HG03439 (cell line): Measurements from ENCODE around the gene PIK3R3.

Source experiments
- ATAC-seq: cut with Tn5 transposase; IDR thresholded peaks from one replicate; pipeline ENCODE4 v1.9.1; 2021; ENCODE audit warnings: mild to moderate bottlenecking, moderate library complexity; ENCODE audit not compliant: unreplicated experiment

Gene PIK3R3

GRCh38 chr1:46030876-46031660, 101.4 kb downstream of the PIK3R3 start:
- no peak for ATAC-seq

- no peak for ATAC-seq
Measured at GRCh38 chr1:46030074-46030870, 102.2 kb downstream of the PIK3R3 start.

GRCh38 chr1:46027788-46028573, 104.4 kb downstream of the PIK3R3 start:
- no peak for ATAC-seq

- ATAC-seq = no peak
Measured at GRCh38 chr1:46026531-46026930, 105.9 kb downstream of the PIK3R3 start.

GRCh38 chr1:46021046-46021996, 111.1 kb downstream of the PIK3R3 start:
- no peak for ATAC-seq

GRCh38 chr1:46020010-46020409, 112.4 kb downstream of the PIK3R3 start:
- ATAC-seq = no peak

- no peak for ATAC-seq
Measured at GRCh38 chr1:46019348-46019747, 113.1 kb downstream of the PIK3R3 start.

GRCh38 chr1:46017876-46018503, 114.4 kb downstream of the PIK3R3 start:
- ATAC-seq = no peak

- ATAC-seq = no peak
Measured at GRCh38 chr1:46013581-46013980, 118.8 kb downstream of the PIK3R3 start.

- no peak for ATAC-seq
Measured at GRCh38 chr1:46012236-46012635, 120.2 kb downstream of the PIK3R3 start.

GRCh38 chr1:46011121-46011695, 121.2 kb downstream of the PIK3R3 start:
- no peak for ATAC-seq

GRCh38 chr1:46010611-46011010, 121.8 kb downstream of the PIK3R3 start:
- no peak for ATAC-seq

- no peak for ATAC-seq
Measured at GRCh38 chr1:46008585-46008984, 123.8 kb downstream of the PIK3R3 start.

GRCh38 chr1:46005594-46005993, 126.8 kb downstream of the PIK3R3 start:
- no peak for ATAC-seq

- no peak for ATAC-seq
Measured at GRCh38 chr1:46004492-46004891, 127.9 kb downstream of the PIK3R3 start.

- ATAC-seq = no peak
Measured at GRCh38 chr1:46003315-46003714, 129.1 kb downstream of the PIK3R3 start.

- ATAC-seq = no peak
Measured at GRCh38 chr1:46002551-46003150, 129.8 kb downstream of the PIK3R3 start.

GRCh38 chr1:46001081-46001785, 131.2 kb downstream of the PIK3R3 start:
- no peak for ATAC-seq
